ENCODE results near the gene TGFBR3. TPM values are rescaled to one million over a fixed set of nuclear protein-coding genes. Genes with fewer than 3 reads are reported as not detected.
"Not testable (repeated sequence)": the region's sequence is repeated elsewhere in the genome, so short reads cannot be mapped to it uniquely, and the experiment has no call there.

TGFBR3 gene
- total RNA-seq, 1 donor = 32.2 TPM

GRCh38 chr1:91854852-91855534 is 31.0 kb downstream of the TGFBR3 start:
- Histone ChIP-seq H3K27me3 (ENCODE audit: insufficient read depth, low read length) (no peaks in the 10 kb centered on the region), H3K9me3 (ENCODE audit: low read depth, low read length) (no peaks in the 10 kb centered on the region), H3K79me2 (ENCODE audit: insufficient read depth, low read length) (peaks cover 10% of the 10 kb centered on the region), H2AFZ (ENCODE audit: low read length) (no peak overlapping the region), H3K27ac (ENCODE audit: low read depth, low read length) (no peak overlapping the region), H3K4me1 (ENCODE audit: insufficient read depth, low read length) (peaks cover 11% of the 10 kb centered on the region), H3K4me2 (ENCODE audit: insufficient read depth, low read length) (no peak overlapping the region), H3K4me3 (ENCODE audit: insufficient read depth, low read length) (no peak overlapping the region), H4K20me1 (ENCODE audit: insufficient read depth, low read length) (no peaks in the 10 kb centered on the region), H3K36me3 (ENCODE audit: insufficient read depth, low read length) (no peaks in the 10 kb centered on the region)
- TF ChIP-seq CTCF (IDR thresholded peaks at IDR 0.05; ENCODE audit: extremely low read depth, low read depth, low read length) = no peak
- DNase-seq (ENCODE audit: insufficient read length, low spot score, missing footprints) = no peak

GRCh38 chr1:91853397-91853796 is 32.6 kb downstream of the TGFBR3 start:
- Histone ChIP-seq H3K27ac (ENCODE audit: low read depth, low read length) (no peak overlapping the region), H3K4me1 (ENCODE audit: insufficient read depth, low read length) (peaks cover 11% of the 10 kb centered on the region), H3K79me2 (ENCODE audit: insufficient read depth, low read length) (peaks cover 16% of the 10 kb centered on the region), H3K36me3 (ENCODE audit: insufficient read depth, low read length) (no peaks in the 10 kb centered on the region), H2AFZ (ENCODE audit: low read length) (no peak overlapping the region), H3K9me3 (ENCODE audit: low read depth, low read length) (no peaks in the 10 kb centered on the region), H3K4me3 (ENCODE audit: insufficient read depth, low read length) (no peak overlapping the region), H4K20me1 (ENCODE audit: insufficient read depth, low read length) (no peaks in the 10 kb centered on the region), H3K4me2 (ENCODE audit: insufficient read depth, low read length) (no peak overlapping the region), H3K27me3 (ENCODE audit: insufficient read depth, low read length) (no peaks in the 10 kb centered on the region)
- DNase-seq (ENCODE audit: insufficient read length, low spot score, missing footprints) = no peak
- TF ChIP-seq CTCF (IDR thresholded peaks at IDR 0.05; ENCODE audit: extremely low read depth, low read depth, low read length) = no peak

GRCh38 chr1:91852011-91852410 is 33.9 kb downstream of the TGFBR3 start:
- Histone ChIP-seq H3K79me2 (ENCODE audit: insufficient read depth, low read length) (peaks cover 22% of the 10 kb centered on the region), H3K4me2 (ENCODE audit: insufficient read depth, low read length) (peak overlapping the region; percentile 90), H3K4me1 (ENCODE audit: insufficient read depth, low read length) (peaks cover 11% of the 10 kb centered on the region)
- not testable (repeated sequence) for H3K27ac ChIP-seq (ENCODE audit: low read depth, low read length); H3K4me3 ChIP-seq (ENCODE audit: insufficient read depth, low read length); H3K36me3 ChIP-seq (ENCODE audit: insufficient read depth, low read length); H4K20me1 ChIP-seq (ENCODE audit: insufficient read depth, low read length); H3K9me3 ChIP-seq (ENCODE audit: low read depth, low read length); DNase-seq (ENCODE audit: insufficient read length, low spot score, missing footprints); H3K27me3 ChIP-seq (ENCODE audit: insufficient read depth, low read length); H2AFZ ChIP-seq (ENCODE audit: low read length)

GRCh38 chr1:91851130-91852010 is 34.6 kb downstream of the TGFBR3 start:
- peak overlapping the region; percentile 77 for H3K27ac ChIP-seq (ENCODE audit: low read depth, low read length)
- H3K4me1 ChIP-seq (ENCODE audit: insufficient read depth, low read length) = peaks cover 15% of the 10 kb centered on the region
- no peaks in the 10 kb centered on the region for H3K27me3 ChIP-seq (ENCODE audit: insufficient read depth, low read length)
- DNase-seq (ENCODE audit: insufficient read length, low spot score, missing footprints) = peak; percentile 87
- H3K4me3 ChIP-seq (ENCODE audit: insufficient read depth, low read length) = peak overlapping the region; percentile 70
- no peaks in the 10 kb centered on the region for H4K20me1 ChIP-seq (ENCODE audit: insufficient read depth, low read length)
- peak overlapping the region; percentile 90 for H3K4me2 ChIP-seq (ENCODE audit: insufficient read depth, low read length)
- TF ChIP-seq CTCF (IDR thresholded peaks at IDR 0.05; ENCODE audit: extremely low read depth, low read depth, low read length) = no peak
- peak overlapping the region; percentile 90 for H2AFZ ChIP-seq (ENCODE audit: low read length)
- no peaks in the 10 kb centered on the region for H3K9me3 ChIP-seq (ENCODE audit: low read depth, low read length)
- H3K36me3 ChIP-seq (ENCODE audit: insufficient read depth, low read length) = no peaks in the 10 kb centered on the region
- H3K79me2 ChIP-seq (ENCODE audit: insufficient read depth, low read length) = peaks cover 26% of the 10 kb centered on the region
